ENCODE results near the gene PRTFDC1.

DNA sequence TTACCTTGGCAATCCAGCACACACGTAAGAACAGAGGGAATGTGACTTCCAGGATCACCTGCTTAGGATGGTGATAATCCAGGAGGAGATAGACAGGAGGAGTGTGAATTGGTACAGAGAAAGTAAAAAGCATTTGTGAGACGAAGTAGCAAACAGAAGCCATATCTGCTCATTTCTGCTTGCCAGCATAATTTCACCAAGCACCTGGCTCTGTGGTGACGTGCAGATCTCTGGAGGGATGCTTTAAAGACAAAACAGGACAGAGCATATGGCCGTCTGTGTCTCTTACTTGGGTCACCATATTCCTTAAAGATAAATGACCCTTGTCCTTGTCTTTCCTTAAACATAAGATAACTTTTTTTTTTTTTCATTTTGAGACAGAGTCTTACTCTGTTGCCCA lies 138.6 kb downstream of the PRTFDC1 start:
- TF ChIP-seq, protein P1, sequence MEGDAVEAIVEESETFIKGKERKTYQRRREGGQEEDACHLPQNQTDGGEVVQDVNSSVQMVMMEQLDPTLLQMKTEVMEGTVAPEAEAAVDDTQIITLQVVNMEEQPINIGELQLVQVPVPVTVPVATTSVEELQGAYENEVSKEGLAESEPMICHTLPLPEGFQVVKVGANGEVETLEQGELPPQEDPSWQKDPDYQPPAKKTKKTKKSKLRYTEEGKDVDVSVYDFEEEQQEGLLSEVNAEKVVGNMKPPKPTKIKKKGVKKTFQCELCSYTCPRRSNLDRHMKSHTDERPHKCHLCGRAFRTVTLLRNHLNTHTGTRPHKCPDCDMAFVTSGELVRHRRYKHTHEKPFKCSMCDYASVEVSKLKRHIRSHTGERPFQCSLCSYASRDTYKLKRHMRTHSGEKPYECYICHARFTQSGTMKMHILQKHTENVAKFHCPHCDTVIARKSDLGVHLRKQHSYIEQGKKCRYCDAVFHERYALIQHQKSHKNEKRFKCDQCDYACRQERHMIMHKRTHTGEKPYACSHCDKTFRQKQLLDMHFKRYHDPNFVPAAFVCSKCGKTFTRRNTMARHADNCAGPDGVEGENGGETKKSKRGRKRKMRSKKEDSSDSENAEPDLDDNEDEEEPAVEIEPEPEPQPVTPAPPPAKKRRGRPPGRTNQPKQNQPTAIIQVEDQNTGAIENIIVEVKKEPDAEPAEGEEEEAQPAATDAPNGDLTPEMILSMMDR (IDR thresholded peaks at IDR 0.05) = no peak
- TF ChIP-seq POLR2A (IDR thresholded peaks at IDR 0.05) = no peak
